Ishikawa (cell line): ENCODE results near the gene COX7C.

Experiments used
- CEBPB ChIP-seq: IDR thresholded peaks from 2 replicates; pipeline ENCODE4 v1.6.1; 2012
- CREB1 ChIP-seq: IDR thresholded peaks from 2 replicates; pipeline ENCODE4 v1.6.1; 2012; ENCODE audit warnings: low read depth
- EP300 ChIP-seq: IDR thresholded peaks from 2 replicates; pipeline ENCODE4 v1.6.1; 2012; ENCODE audit warnings: borderline replicate concordance
- FOXM1 ChIP-seq: IDR thresholded peaks from 2 replicates; pipeline ENCODE4 v1.6.1; 2012; ENCODE audit warnings: low read depth, borderline replicate concordance
- MAX ChIP-seq: IDR thresholded peaks from 2 replicates; pipeline ENCODE4 v1.6.1; 2012
- TAF1 ChIP-seq: IDR thresholded peaks from 2 replicates; pipeline ENCODE4 v1.6.1; 2012; ENCODE audit warnings: low read depth, mild to moderate bottlenecking
- YY1 ChIP-seq: IDR thresholded peaks from 2 replicates; pipeline ENCODE4 v1.6.1; 2012; ENCODE audit warnings: low read depth
- ZBTB7A ChIP-seq: IDR thresholded peaks from 2 replicates; pipeline ENCODE4 v1.6.1; 2012; ENCODE audit warnings: low read depth

GRCh38 chr5:86645885-86646284 lies 28.1 kb downstream of the COX7C start:
- no peak for TF ChIP-seq CEBPB
- TF ChIP-seq CREB1, result no peak
- TF ChIP-seq MAX, result no peak
- no peak for TF ChIP-seq YY1
- no peak for TF ChIP-seq ZBTB7A
- no peak for TF ChIP-seq EP300
- TF ChIP-seq TAF1, result no peak
- TF ChIP-seq FOXM1, result no peak
